ENCODE results near the gene TXNDC12.
A peak's percentile ranks its signal among the peaks of the same experiment; 100 is the strongest.
"Not testable (repeated sequence)": the region's sequence is repeated elsewhere in the genome, so short reads cannot be mapped to it uniquely, and the experiment has no call there.

TXNDC12 gene

GRCh38 chr1:52028839-52029238 lies 26.2 kb downstream of the TXNDC12 start:
- not testable (repeated sequence) for H3K27ac Mint-ChIP-seq, H3K27me3 Mint-ChIP-seq, H3K4me3 Mint-ChIP-seq, H3K9me3 Mint-ChIP-seq
- Mint-ChIP-seq H3K36me3 (peaks cover 18% of the 10 kb centered on the region), H3K4me1 (peaks cover 33% of the 10 kb centered on the region)

GRCh38 chr1:52028328-52028727 lies 26.7 kb downstream of the TXNDC12 start:
- H3K9me3 Mint-ChIP-seq, result no peaks in the 10 kb centered on the region
- H3K27ac Mint-ChIP-seq, result no peak overlapping the region
- no peaks in the 10 kb centered on the region for H3K27me3 Mint-ChIP-seq
- H3K4me1 Mint-ChIP-seq, result peaks cover 32% of the 10 kb centered on the region
- no peak overlapping the region for H3K4me3 Mint-ChIP-seq
- H3K36me3 Mint-ChIP-seq, result peaks cover 19% of the 10 kb centered on the region

DNA sequence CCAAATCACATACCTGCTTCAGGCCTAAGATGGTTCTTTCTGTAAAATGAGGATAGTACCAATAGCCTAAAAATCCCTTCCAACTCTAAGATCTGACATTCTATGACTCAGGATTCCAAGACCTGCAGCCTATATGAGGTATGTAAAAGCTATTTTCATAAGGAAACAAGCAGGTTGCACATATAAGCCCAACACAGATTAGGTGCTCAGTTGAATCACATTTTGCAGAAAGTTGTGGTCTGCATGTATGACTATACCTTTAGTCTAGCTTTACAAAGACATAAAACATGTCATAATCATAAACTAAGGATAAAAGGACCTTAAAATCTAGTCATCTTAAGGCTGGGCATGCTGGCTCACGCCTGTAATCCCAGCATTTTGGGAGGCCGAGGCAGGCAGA lies 28.7 kb downstream of the TXNDC12 start:
- peaks cover 20% of the 10 kb centered on the region for H3K4me1 Mint-ChIP-seq

DNA sequence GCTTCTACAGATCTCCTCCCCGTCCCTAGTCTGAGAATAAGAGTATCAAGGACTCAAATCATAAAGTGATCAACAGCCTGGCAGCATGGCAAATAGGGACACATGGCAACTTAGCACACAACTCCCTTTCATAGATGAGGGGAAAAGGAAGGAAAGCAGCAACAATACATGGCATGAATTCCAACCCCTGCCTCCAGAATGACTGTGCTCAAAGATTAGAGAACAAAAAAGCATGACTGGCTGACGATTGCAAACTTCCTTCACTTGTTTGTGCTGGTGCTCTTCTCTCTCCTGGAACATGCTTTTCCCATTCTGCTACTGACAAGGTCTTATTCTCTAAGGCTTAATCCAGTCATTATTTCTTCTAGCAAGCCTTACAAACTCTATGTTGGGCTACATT lies 32.9 kb downstream of the TXNDC12 start:
- no peaks in the 10 kb centered on the region for H3K9me3 Mint-ChIP-seq
- H3K4me1 Mint-ChIP-seq, result no peaks in the 10 kb centered on the region
- no peak overlapping the region for H3K4me3 Mint-ChIP-seq
- H3K36me3 Mint-ChIP-seq, result peaks cover 19% of the 10 kb centered on the region
- H3K27me3 Mint-ChIP-seq, result no peaks in the 10 kb centered on the region
- H3K27ac Mint-ChIP-seq, result no peak overlapping the region

More for the DNA sequence above, 28.7 kb downstream of the TXNDC12 start:
- Mint-ChIP-seq H3K36me3 (peaks cover 15% of the 10 kb centered on the region), H3K9me3 (no peaks in the 10 kb centered on the region), H3K4me3 (no peak overlapping the region), H3K27ac (no peak overlapping the region), H3K27me3 (no peaks in the 10 kb centered on the region)

DNA sequence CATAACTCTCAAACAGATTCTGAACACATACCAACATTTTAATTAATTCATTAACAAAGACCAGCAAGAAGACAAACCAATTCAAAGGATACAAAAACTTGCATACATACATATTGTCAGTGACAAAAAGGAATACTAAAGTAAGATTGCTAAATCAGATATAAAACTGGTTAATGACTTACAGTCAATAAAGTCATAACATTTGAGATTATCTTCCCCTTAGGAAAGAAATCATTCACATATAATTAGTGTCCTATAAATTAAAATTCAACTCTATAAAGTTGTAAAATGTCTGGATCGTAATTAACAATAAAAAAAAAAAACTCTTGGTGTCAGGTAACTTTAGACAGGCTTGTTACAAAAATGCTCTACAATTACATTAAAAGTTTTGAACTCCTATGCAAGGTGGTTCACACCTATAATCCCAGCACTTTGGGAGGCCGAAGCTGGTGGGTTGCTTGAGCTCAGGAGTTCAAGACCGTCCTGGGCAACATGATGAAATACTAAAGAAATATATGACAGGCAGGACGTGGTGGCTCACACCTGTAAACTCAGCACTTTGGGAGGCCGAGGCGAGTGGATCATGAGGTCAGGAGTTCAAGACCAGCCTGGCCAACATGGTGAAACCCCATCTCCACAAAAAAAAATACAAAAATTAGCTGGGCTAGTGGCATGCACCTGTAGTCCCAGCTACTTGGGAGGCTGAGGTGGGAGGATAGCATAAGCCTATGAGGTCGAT lies 46.8 kb downstream of the TXNDC12 start:
- Mint-ChIP-seq H3K4me1 (no peaks in the 10 kb centered on the region), H3K27me3 (peaks cover 10% of the 10 kb centered on the region), H3K36me3 (no peaks in the 10 kb centered on the region), H3K27ac (no peak overlapping the region), H3K4me3 (no peak overlapping the region), H3K9me3 (no peaks in the 10 kb centered on the region)

GRCh38 chr1:52007215-52008002 lies 47.6 kb downstream of the TXNDC12 start:
- no peaks in the 10 kb centered on the region for H3K9me3 Mint-ChIP-seq
- H3K36me3 Mint-ChIP-seq, result no peaks in the 10 kb centered on the region
- H3K27me3 Mint-ChIP-seq, result peaks cover 10% of the 10 kb centered on the region
- H3K27ac Mint-ChIP-seq, result no peak overlapping the region
- H3K4me1 Mint-ChIP-seq, result no peaks in the 10 kb centered on the region
- H3K4me3 Mint-ChIP-seq, result no peak overlapping the region

- H3K4me1 Mint-ChIP-seq, H3K27ac Mint-ChIP-seq, H3K9me3 Mint-ChIP-seq, H3K36me3 Mint-ChIP-seq, H3K4me3 Mint-ChIP-seq: not testable (repeated sequence)
- peaks cover 10% of the 10 kb centered on the region for H3K27me3 Mint-ChIP-seq
Measured at GRCh38 chr1:52006081-52006553, 48.9 kb downstream of the TXNDC12 start.

GRCh38 chr1:52005548-52005947 lies 49.4 kb downstream of the TXNDC12 start:
- not testable (repeated sequence) for H3K4me1 Mint-ChIP-seq, H3K4me3 Mint-ChIP-seq, H3K9me3 Mint-ChIP-seq, H3K27ac Mint-ChIP-seq, H3K36me3 Mint-ChIP-seq
- peaks cover 10% of the 10 kb centered on the region for H3K27me3 Mint-ChIP-seq

DNA sequence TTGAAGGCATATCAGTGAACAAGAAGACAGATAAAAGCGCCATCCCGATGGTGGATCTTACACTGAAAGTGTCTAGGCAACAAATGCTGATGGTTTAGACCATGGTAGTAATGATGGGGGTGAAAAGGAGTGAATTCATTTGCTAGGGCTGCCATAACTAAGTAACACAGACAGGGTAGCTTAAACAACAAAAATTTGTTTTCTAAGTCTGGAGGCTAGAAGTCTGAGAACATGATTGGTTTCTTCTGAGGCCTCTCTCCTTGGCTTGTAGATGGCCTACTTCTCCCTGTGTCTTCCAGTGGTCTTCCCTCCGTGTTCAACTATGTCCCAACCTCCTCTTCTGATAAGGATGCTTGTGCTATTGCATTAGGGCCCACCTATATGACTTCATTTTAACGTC lies 51.1 kb downstream of the TXNDC12 start:
- H3K27ac Mint-ChIP-seq, result no peak overlapping the region
- H3K4me1 Mint-ChIP-seq, result no peaks in the 10 kb centered on the region
- H3K27me3 Mint-ChIP-seq, result peaks cover 10% of the 10 kb centered on the region
- H3K36me3 Mint-ChIP-seq, result no peaks in the 10 kb centered on the region
- no peak overlapping the region for H3K4me3 Mint-ChIP-seq
- H3K9me3 Mint-ChIP-seq, result no peaks in the 10 kb centered on the region

GRCh38 chr1:52002038-52002917 lies 52.7 kb downstream of the TXNDC12 start:
- Mint-ChIP-seq H3K27me3 (peaks cover 9% of the 10 kb centered on the region), H3K4me1 (no peaks in the 10 kb centered on the region), H3K9me3 (no peaks in the 10 kb centered on the region), H3K27ac (no peak overlapping the region), H3K36me3 (no peaks in the 10 kb centered on the region), H3K4me3 (no peak overlapping the region)

DNA sequence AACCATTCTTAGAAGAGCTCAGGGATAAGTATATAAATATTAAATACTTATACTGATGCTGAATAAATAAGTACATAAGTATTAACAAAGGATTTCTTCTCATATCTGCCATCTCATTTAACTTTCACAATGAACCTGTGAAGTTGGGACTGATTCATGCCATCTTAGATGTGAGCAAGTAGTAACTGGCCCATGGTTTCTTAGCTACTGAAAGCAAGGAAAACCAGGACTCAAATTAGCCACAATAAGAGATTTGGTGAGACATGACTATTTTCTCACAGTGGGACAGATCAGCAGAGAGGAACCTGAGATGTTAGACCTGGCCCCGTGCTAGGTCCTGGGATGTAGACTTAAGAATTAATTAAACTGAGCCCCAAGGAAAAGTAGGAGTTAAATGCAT lies 56.3 kb downstream of the TXNDC12 start:
- H3K36me3 Mint-ChIP-seq, result no peaks in the 10 kb centered on the region
- no peak overlapping the region for H3K27ac Mint-ChIP-seq
- no peak overlapping the region for H3K4me3 Mint-ChIP-seq
- H3K4me1 Mint-ChIP-seq, result no peaks in the 10 kb centered on the region
- H3K27me3 Mint-ChIP-seq, result peaks cover 4% of the 10 kb centered on the region
- H3K9me3 Mint-ChIP-seq, result no peaks in the 10 kb centered on the region

GRCh38 chr1:51997974-51998382 lies 57.0 kb downstream of the TXNDC12 start:
- H3K9me3 Mint-ChIP-seq, result no peaks in the 10 kb centered on the region
- no peaks in the 10 kb centered on the region for H3K4me1 Mint-ChIP-seq

DNA sequence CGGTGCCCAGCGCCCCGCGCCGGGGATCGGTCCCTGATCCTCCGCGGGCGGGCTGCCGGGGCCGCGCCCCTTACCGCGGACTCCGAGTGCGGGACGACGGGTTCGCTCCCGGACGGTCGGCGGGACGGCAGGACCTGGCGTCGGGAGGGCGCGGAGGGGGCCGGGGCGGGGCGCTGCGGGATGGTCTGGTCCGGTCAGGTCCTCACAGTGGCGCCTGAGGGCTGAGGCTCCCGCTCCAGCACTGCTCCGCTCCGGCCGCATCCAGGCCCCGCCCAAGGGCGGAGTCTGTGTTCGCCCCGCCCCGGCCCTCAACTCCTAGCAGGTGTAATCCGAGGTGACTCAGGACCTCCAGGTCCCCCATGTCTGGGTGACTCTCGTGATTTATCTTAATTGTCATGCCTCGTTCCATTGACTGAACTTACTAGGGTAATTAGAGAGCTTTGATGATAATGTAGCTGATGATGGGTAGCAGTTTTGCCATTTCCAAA lies 64.5 kb downstream of the TXNDC12 start, which contains the start of gene RAB3B:
RAB3B (minus strand) TSS at position 223 of the 488 bp plus-strand sequence. CDS start 13,583 bp downstream, outside the sequence.
- no peaks in the 10 kb centered on the region for H3K36me3 Mint-ChIP-seq
- H3K9me3 Mint-ChIP-seq, result no peaks in the 10 kb centered on the region
- peaks cover 27% of the 10 kb centered on the region for H3K4me1 Mint-ChIP-seq
- peak within 1 kb of the TSS; percentile 0 for H3K27ac Mint-ChIP-seq
- peak within 1 kb of the TSS; percentile 84 for H3K4me3 Mint-ChIP-seq
- H3K27me3 Mint-ChIP-seq, result peaks cover 23% of the 10 kb centered on the region

More at GRCh38 chr1:51997974-51998382, 57.0 kb downstream of the TXNDC12 start:
- no peaks in the 10 kb centered on the region for H3K36me3 Mint-ChIP-seq
- peaks cover 7% of the 10 kb centered on the region for H3K27me3 Mint-ChIP-seq
- no peak overlapping the region for H3K27ac Mint-ChIP-seq
- no peak overlapping the region for H3K4me3 Mint-ChIP-seq

DNA sequence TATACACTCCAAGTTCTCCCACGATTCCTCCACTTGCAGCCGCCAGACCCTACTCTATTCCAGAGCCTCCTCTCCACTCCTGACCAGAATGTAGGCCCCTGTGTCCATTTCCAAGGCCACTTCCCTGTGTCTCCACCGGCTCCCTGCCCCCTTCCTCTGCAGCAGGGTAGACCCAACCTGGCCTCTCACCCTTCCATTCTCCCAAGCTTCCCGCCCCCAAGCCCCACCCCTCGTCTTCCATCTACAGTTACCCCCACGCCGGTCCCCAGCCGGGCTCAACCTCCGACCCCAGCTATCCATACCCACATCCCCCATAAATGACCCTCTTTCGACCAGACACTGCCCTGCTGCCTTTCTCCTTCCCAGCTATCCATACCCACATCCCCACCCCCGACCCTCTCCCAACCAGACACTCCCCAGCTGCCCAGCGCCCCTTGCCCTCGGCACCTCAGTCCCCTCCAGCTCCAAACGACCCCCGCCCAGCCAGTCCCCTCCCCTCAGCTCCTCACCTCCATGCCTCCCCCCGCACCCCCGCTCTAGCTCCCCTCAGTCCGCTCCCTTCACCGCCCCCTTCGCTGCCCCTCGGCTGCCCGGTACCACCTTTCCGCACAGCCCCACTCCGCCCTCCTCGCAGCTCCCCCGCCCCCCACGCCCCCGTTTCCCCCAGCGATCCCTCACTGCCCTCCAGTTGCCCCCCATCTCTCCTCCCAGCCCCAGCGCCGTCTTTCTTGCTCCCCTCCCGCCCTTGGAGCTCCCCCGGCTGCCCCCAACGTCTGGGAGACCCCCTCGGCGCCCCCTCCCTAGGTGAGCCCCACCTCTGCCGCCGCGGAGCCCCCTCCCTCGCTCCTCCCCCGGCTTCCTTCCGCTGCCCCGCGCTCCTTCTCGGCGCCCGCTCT lies 65.2 kb downstream of the TXNDC12 start:
- H3K4me1 Mint-ChIP-seq, result peaks cover 27% of the 10 kb centered on the region
- no peaks in the 10 kb centered on the region for H3K9me3 Mint-ChIP-seq
- H3K4me3 Mint-ChIP-seq, result peak overlapping the region; percentile 62
- H3K27me3 Mint-ChIP-seq, result peaks cover 23% of the 10 kb centered on the region
- no peak overlapping the region for H3K27ac Mint-ChIP-seq
- H3K36me3 Mint-ChIP-seq, result no peaks in the 10 kb centered on the region

Data from activated naive CD4-positive, alpha-beta T cell treated with anti-CD3 and anti-CD28 coated beads, Interleukin-2, amount 50 U/mL, for 24 hours (primary cell).